Neuron (in vitro differentiated cells): ENCODE measurements around the gene SPTBN5.

Source experiments
- H2AFZ ChIP-seq: one replicate; pipeline ENCODE4 v1.6.1; 2013; ENCODE audit warnings: low read depth, mild to moderate bottlenecking, inconsistent platforms, low read length, moderate library complexity
- H3K27me3 ChIP-seq: one replicate; pipeline ENCODE4 v1.6.1; 2013; ENCODE audit warnings: low read length; ENCODE audit not compliant: insufficient read depth
- H3K36me3 ChIP-seq: one replicate; pipeline ENCODE4 v1.6.1; 2013; ENCODE audit warnings: low read length; ENCODE audit not compliant: insufficient read depth
- H3K4me1 ChIP-seq: one replicate; pipeline ENCODE4 v1.6.1; 2013; ENCODE audit warnings: low read length; ENCODE audit not compliant: insufficient read depth
- H3K4me3 ChIP-seq: 2 replicates; pipeline ENCODE4 v1.5.1; 2013; ENCODE audit warnings: mild to moderate bottlenecking, low read length, moderate library complexity
- H3K9me3 ChIP-seq: one replicate; pipeline ENCODE4 v1.6.1; 2013; ENCODE audit warnings: low read length

Gene SPTBN5

DNA sequence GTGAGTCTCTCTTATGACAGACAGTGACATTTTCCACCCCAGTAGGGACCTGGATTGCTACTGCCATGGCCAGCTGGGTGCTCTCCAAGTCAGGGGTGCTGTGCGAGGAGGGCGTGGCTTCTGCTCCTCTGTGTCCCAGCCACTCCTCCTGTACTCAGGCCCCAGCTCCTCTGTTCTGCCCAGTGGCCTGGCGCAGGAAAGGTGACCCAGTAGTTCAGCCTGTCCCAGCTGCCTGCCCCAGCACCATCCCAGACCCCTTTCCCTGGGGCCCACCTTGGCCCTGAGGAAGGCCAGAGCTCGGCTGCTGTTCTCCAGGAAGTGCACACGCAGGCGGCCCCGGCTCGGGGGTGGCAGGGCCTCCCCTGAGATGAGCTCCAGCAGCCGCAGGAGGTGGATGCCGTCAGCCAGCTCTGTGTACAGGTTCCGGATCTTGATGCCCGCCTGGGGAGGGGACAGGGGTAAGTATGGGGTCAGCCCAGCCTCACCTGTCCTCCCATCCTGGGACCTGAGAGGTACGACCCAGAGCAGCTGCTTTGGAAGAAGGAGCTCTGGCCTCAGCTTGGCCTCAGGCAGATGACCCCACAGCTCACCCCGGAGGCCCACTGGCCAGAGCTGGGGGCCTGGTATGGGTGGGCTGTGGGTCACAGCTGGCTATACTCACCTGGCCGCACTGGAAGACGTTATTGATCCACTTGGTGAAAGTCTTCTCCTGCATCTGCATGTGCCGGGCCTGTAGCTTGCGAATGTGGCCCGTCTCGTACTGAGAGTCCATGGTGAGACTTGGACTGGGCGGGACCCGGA, 1.0 kb downstream of the SPTBN5 start:
- H3K4me1 ChIP-seq, result peaks cover 2% of the 10 kb centered on the region
- no peaks in the 10 kb centered on the region for H3K27me3 ChIP-seq
- H3K4me3 ChIP-seq, result no peak overlapping the region
- H3K9me3 ChIP-seq, result no peaks in the 10 kb centered on the region
- no peaks in the 10 kb centered on the region for H3K36me3 ChIP-seq
- no peak overlapping the region for H2AFZ ChIP-seq

DNA sequence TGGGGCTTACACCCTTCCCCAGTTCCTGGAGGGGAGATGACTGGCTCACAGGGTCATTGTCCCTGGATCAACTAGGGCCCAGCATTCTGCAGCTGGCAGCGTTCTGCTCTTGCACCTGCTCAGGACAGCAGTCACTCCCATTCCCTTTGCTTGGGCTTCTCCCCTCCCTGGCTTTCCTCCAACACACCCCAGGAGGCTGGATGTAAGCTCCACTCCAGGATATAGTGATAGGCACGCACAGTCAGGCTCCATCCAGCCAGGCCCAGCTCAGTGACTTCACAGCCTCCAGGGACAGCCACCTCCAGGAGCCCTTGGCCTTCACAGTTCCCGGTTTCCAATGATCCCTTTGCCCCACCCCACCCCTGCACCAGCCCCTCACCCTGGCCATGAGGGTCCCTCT, 1.9 kb downstream of the SPTBN5 start:
- no peaks in the 10 kb centered on the region for H3K36me3 ChIP-seq
- H3K27me3 ChIP-seq, result no peaks in the 10 kb centered on the region
- H3K9me3 ChIP-seq, result no peaks in the 10 kb centered on the region
- H3K4me1 ChIP-seq, result peaks cover 2% of the 10 kb centered on the region
- H2AFZ ChIP-seq, result no peak overlapping the region
- H3K4me3 ChIP-seq, result no peak overlapping the region

DNA sequence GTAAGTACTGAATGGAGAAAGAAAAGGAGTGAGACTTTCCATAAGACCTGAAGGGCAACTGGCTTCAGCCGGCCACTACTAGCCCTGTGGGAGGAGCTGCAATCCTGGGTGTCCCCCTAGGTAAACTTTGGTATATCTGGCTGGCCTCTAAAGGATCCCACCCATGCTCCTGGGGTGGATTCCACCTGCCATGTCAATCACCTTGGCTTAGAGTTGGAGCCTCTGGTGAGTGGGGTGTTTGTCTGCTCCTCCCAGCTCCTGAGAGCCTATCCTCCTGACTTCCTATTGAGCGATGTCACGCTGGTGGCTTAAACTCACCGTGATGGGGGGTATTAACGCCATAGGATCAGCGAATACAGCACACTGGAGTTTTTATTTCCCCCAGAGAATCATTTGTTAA, 2.6 kb downstream of the SPTBN5 start:
- Histone ChIP-seq H3K4me3 (no peak overlapping the region), H3K4me1 (peaks cover 2% of the 10 kb centered on the region), H3K27me3 (no peaks in the 10 kb centered on the region), H3K9me3 (no peaks in the 10 kb centered on the region), H2AFZ (no peak overlapping the region), H3K36me3 (no peaks in the 10 kb centered on the region)

DNA sequence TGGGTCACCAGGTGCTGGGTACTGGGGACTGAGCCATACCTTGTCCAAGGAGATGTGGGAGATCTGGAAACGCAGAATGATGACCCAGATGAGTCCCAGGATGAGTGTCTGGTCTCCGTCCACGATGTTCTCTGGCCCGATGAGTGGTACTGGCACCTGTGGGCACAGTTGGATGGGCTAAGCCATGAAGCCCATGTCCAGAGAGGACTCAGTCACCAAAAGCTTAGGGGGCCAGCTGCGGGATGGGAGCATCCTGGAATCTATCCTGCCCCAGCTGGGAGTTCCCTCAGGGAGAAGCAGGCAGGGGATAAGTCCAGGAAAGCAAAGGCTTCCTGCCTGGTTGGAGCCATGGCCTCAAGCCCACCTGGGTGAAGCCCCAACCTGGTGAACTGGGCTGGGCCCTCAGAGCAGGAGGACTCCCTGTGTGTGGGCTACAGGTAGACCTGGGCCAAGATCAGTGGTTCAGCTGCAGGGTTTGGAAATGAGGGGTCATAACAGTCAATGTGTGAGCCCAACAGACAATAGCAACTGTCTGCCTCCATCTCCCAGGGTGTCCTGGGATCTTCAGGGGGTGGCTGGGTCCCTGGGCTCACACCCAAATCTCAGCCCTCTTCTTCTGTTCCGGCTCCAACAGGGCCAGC, 3.7 kb downstream of the SPTBN5 start:
- Histone ChIP-seq H3K36me3 (no peaks in the 10 kb centered on the region), H3K27me3 (no peaks in the 10 kb centered on the region), H3K9me3 (no peaks in the 10 kb centered on the region), H2AFZ (no peak overlapping the region), H3K4me1 (peaks cover 2% of the 10 kb centered on the region), H3K4me3 (no peak overlapping the region)

DNA sequence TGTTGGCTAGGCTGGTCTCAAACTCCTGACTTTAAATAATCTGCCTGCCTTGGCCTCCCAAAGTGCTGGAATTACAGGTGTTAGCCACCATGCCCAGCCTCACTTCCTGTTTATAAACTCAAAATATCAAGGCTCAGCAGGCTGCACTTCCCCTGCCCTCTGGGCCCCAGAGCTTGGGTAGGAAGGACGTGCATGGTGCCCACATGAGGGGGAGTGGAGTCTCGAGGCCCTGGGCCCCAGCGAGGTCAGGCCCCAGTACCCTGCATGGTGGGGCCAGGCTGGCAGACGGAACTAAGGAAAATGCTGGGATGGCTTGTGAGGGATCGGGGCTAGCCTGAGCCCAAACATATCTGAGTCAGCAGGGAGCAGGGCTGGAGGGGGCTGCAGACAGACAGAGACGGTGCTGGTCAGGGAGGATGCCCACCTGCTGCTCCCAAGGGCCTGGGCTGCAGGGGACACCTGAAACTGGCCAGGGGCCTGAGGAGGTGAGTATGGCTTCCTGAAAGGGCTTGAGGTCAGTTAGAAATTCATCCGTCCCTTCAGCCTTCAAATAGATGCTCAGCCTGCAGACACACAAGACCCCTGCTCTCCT, 5.1 kb downstream of the SPTBN5 start:
- peaks cover 2% of the 10 kb centered on the region for H3K4me1 ChIP-seq
- no peaks in the 10 kb centered on the region for H3K36me3 ChIP-seq
- H3K9me3 ChIP-seq, result no peaks in the 10 kb centered on the region
- no peak overlapping the region for H3K4me3 ChIP-seq
- H3K27me3 ChIP-seq, result no peaks in the 10 kb centered on the region
- H2AFZ ChIP-seq, result no peak overlapping the region

DNA sequence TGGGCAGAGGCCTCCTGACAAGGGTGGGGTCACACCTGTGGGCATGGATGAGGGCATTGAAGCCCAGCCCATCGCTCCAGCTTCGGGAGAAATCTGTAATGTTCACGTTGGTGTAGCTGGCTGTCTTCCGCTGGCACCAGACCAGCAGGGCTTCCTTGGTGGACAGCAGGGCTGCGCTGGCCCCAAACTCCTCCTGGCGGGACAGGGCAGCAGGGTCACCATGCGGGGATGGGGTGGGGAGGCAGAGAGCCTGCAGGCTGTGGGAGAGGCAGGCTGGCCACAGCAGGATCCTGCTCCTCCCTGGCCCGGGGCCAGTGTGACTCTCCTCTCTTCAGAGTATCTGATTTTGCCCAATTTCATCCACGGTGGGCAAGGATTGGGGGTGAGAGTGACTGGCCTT, 6.0 kb downstream of the SPTBN5 start:
- Histone ChIP-seq H2AFZ (no peak overlapping the region), H3K36me3 (no peaks in the 10 kb centered on the region), H3K9me3 (no peaks in the 10 kb centered on the region), H3K27me3 (no peaks in the 10 kb centered on the region), H3K4me3 (no peak overlapping the region), H3K4me1 (peaks cover 2% of the 10 kb centered on the region)

DNA sequence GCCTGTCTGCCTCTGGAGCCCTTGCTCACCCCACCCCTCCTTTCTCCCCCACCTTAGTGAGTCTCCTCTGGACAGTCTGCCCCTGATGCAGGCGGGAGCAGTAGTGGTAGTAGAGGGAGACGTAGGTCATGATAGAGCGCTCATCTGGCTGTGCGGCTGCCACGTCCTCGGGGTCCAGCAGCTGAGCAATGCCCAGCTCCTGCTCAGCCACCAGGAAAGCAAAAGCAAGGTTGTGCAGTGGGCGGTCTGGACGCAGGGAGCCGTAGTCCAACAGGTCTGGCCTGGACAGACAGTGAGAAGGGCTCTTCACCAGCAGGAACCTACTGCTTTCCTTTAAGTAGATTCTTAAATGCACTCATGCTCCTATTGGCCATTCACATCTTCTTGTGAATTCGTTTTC, 6.7 kb downstream of the SPTBN5 start:
- no peaks in the 10 kb centered on the region for H3K27me3 ChIP-seq
- H2AFZ ChIP-seq, result no peak overlapping the region
- H3K9me3 ChIP-seq, result no peaks in the 10 kb centered on the region
- H3K4me1 ChIP-seq, result peaks cover 2% of the 10 kb centered on the region
- H3K36me3 ChIP-seq, result no peaks in the 10 kb centered on the region
- no peak overlapping the region for H3K4me3 ChIP-seq

DNA sequence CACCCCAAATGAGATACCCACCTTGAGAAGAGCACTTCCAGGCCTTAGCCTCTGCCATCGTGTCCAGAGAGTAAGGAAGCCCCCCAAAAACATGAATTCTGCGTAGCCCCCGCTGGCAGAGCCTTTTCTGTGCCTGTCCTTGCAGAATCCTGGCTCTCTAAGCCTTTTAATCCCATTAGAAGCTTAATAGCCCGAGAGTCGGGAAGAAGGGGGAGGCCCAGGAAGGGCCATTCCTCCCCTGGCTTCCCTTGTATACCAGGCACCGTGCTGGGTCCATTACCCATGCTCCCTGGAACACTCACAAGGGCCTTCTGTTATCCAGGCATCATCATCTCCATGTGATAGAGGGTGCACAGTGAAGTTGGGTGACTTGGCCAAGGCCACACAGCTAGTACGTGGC, 7.1 kb downstream of the SPTBN5 start:
- Histone ChIP-seq H3K36me3 (no peaks in the 10 kb centered on the region), H3K4me1 (peaks cover 2% of the 10 kb centered on the region), H2AFZ (no peak overlapping the region), H3K9me3 (no peaks in the 10 kb centered on the region), H3K27me3 (no peaks in the 10 kb centered on the region), H3K4me3 (no peak overlapping the region)

DNA sequence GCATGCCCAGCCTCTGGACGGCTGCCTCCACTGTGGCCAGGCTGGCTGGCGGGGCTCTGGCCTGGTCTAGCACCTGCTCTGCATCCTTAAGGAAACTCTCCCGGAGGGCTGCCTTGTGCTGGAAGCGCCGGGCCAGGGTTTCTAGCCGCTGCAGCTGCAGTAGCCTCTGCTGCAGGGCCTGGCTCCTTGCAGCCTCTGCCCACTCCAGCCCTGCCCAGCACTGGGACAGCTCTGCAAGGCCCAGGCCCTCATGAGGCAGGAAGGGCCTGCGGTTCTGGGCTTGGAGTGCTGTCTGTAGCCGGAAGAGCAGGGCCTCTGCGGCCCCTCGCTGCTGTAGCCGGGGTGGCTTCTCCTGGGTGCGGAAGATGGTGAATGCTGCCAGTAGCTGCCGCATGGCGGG, 8.0 kb downstream of the SPTBN5 start:
- Histone ChIP-seq H3K4me3 (no peak overlapping the region), H3K36me3 (no peaks in the 10 kb centered on the region), H2AFZ (no peak overlapping the region), H3K27me3 (peaks cover 4% of the 10 kb centered on the region), H3K4me1 (no peaks in the 10 kb centered on the region), H3K9me3 (no peaks in the 10 kb centered on the region)

DNA sequence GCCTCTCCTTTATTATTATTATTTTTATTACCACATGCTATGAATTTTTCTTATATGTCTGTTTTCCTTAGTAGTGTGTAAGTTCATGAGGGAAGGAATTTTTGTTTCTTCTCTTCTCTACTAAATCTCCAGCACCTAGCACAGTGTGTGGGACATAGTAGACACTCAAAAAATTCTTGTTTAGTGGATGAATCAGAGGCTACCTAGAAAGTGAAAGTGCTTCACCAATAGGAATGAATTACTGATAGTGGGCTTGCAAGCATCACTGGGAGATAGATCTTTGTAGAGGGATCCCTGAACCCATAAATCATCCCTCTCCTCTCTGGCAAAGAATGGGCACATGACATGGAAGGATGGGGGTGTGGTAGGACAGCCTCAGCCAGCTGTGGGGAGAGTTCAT, 8.5 kb downstream of the SPTBN5 start:
- H2AFZ ChIP-seq, result no peak overlapping the region
- no peaks in the 10 kb centered on the region for H3K4me1 ChIP-seq
- H3K36me3 ChIP-seq, result no peaks in the 10 kb centered on the region
- peaks cover 4% of the 10 kb centered on the region for H3K27me3 ChIP-seq
- no peaks in the 10 kb centered on the region for H3K9me3 ChIP-seq
- H3K4me3 ChIP-seq, result no peak overlapping the region

DNA sequence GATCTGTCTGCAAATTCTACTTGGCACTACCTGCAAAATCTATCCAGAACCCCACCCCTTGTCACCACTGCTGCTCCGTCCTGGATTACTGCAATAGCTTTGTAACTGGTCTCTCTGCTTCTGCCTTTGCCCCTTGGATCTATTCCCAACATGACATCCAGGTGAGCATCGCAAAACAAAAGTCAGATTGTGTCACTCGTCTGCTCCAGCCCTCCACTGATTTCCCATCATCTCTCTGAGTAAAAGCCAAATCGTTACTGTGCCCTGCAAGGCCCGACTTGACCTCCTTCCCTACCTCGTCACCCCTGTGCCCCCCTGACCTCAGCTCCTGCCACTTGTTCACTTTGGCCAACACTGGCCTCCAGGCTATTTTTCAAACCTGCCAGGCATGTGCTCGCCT, 9.4 kb downstream of the SPTBN5 start:
- H3K36me3 ChIP-seq, result no peaks in the 10 kb centered on the region
- peaks cover 4% of the 10 kb centered on the region for H3K27me3 ChIP-seq

DNA sequence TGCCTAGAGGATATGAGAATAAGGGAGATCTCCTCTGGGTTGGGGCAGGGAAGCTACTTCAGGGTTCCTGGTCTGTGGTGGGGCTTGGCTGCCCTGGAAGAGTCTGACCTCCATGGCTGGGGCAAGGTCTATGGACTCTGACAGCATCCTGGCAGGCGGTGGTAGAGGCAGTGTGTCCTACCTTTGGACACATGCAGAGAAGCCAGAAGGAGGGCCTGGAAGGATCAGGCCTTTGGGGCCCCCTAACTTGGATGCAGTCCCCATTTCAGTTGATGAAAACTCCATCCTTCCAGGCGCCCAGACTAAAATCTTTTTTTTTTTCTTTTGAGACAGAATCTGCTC, 10.4 kb downstream of the SPTBN5 start:
- H3K9me3 ChIP-seq, result no peaks in the 10 kb centered on the region
- no peaks in the 10 kb centered on the region for H3K4me1 ChIP-seq
- no peak overlapping the region for H2AFZ ChIP-seq
- H3K27me3 ChIP-seq, result peaks cover 4% of the 10 kb centered on the region
- no peak overlapping the region for H3K4me3 ChIP-seq
- H3K36me3 ChIP-seq, result no peaks in the 10 kb centered on the region

More for the DNA sequence above, 9.4 kb downstream of the SPTBN5 start:
- Histone ChIP-seq H2AFZ (no peak overlapping the region), H3K4me1 (no peaks in the 10 kb centered on the region), H3K9me3 (no peaks in the 10 kb centered on the region), H3K4me3 (no peak overlapping the region)

DNA sequence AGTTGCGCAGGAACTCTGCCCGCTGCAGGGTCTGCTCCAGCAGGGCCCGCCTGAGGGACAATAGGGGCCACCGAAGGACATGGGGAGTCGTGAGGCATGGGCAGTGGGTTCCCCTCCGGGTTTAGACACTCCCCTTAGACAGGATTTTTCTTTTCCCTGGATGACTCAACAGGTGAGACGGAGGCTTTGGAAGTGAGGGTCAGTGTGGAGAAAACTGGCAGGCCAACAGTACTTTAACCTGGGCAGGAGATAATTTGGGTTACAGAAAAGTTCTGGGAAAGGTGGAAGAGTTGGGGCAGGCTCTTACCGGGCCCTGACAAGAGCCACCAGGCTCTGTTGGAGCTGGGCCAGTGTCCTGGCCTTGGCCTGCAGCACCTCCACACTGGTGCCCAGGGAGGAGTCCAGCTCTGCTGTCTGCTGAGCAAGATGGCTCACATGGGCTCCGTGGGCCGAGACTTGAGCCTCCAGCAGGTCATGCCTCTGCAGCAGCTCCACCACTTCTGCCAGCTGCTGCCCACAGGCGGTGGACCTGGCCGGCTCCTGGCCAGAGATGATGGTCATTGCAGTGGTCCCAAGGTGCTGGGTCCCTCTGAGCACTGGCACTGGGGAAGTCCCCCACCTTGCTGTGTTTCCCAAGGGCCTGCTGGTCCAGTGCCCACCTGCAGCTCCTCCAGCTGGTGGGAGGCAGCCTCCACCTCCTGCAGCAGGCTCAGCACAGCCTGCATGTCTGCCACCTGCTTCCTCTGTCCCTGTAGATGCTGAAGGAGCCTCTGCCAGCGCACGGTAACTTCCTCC, 11.0 kb downstream of the SPTBN5 start:
- no peak overlapping the region for H2AFZ ChIP-seq
- H3K4me1 ChIP-seq, result no peaks in the 10 kb centered on the region
- H3K4me3 ChIP-seq, result no peak overlapping the region
- H3K27me3 ChIP-seq, result peaks cover 4% of the 10 kb centered on the region
- H3K9me3 ChIP-seq, result no peaks in the 10 kb centered on the region
- no peaks in the 10 kb centered on the region for H3K36me3 ChIP-seq
